HG03571 (cell line): ENCODE results near the gene NUP54.

Source experiments
- ATAC-seq: cut with Tn5 transposase; IDR thresholded peaks from one replicate; pipeline ENCODE4 v1.9.1; 2021; ENCODE audit not compliant: unreplicated experiment

Gene NUP54

GRCh38 chr4:76074468-76074867 lies 73.7 kb downstream of the NUP54 start, which contains the start of gene ART3:
Gene ART3, plus strand, starts transcription at chr4:76074709. Its CDS starts 1,181 bp downstream, at chr4:76075890.
- no peak for ATAC-seq

- ATAC-seq = no peak
Measured at GRCh38 chr4:76072760-76073159, 75.4 kb downstream of the NUP54 start.

GRCh38 chr4:76067652-76068286 lies 80.4 kb downstream of the NUP54 start:
- no peak for ATAC-seq

- ATAC-seq = no peak
Measured at GRCh38 chr4:76066546-76066945, 81.7 kb downstream of the NUP54 start.
